Tongue (tissue), 2 donors: ENCODE results near the gene S1PR5. TPM values are rescaled to one million over a fixed set of nuclear protein-coding genes. Genes with fewer than 3 reads are reported as not detected.
"Not testable (repeated sequence)": the region's sequence is repeated elsewhere in the genome, so short reads cannot be mapped to it uniquely, and the experiment has no call there.

Source experiments
- DNase-seq: peaks from one replicate; pipeline ENCODE4 v3.0.0-alpha.2; 2015
- total RNA-seq: library from RNA; depleted of rRNA; stranded (reverse); fragments of >200 nt; gene quantifications from one replicate; pipeline ENCODE4 v1.2.3, GENCODE V29; 2014

The S1PR5 gene
- total RNA-seq, 1 donor from 2014 or later, result 2.7 TPM

DNA sequence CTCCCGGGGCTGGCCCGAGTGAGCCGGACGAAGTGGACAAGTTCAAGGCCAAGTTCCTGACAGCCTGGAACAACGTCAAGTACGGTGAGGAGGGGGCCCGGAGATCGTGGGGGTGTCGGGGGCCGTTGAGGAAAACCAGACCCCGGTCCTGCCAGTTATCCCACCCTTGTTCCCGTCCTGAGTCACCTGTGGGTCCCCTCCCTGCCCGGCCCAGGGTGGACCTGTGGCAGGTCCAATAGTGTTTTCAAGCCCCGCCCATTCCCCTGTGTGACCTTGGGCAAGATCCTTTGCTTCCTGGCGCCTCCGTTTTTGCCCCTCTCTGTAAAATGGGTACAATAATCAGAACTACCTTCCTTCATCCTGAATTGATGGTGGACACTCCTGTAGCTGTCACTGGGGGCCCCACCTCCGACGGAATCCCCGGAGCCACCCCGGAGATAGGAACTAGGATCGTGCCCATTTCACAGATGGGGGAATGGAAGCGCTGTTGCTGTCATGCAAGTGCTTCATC, 27.1 kb upstream of the S1PR5 start:
- no peak for DNase-seq

GRCh38 chr19:10543420-10544241, 26.4 kb upstream of the S1PR5 start, which contains the start of gene ATG4D:
Gene ATG4D, plus strand, starts transcription at chr19:10543904. Its CDS starts 187 bp downstream, at chr19:10544091.
- DNase-seq, result peak; percentile 88

- DNase-seq, result no peak
These were observed 25.8 kb upstream of the S1PR5 start for GRCh38 chr19:10543059-10543419.

DNA sequence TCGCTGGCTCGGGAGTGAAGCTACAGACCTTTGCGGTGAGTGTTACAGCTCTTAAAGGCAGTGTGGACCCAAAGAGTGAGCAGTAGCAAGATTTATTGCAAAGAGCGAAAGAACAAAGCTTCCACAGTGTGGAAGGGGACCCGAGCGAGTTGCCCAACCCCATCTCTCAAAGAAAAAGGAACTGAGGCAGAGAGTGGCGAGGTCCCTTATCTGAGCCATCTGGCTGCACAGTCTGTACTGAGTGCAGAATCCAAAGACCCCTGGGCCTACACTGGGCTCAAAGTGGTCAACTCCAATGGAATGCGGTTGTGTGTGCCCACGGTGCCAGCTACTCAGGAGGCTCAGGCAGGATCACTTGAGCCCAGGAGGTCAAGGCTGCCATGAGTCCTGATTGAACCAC, 21.8 kb upstream of the S1PR5 start:
- DNase-seq, result not testable (repeated sequence)

DNA sequence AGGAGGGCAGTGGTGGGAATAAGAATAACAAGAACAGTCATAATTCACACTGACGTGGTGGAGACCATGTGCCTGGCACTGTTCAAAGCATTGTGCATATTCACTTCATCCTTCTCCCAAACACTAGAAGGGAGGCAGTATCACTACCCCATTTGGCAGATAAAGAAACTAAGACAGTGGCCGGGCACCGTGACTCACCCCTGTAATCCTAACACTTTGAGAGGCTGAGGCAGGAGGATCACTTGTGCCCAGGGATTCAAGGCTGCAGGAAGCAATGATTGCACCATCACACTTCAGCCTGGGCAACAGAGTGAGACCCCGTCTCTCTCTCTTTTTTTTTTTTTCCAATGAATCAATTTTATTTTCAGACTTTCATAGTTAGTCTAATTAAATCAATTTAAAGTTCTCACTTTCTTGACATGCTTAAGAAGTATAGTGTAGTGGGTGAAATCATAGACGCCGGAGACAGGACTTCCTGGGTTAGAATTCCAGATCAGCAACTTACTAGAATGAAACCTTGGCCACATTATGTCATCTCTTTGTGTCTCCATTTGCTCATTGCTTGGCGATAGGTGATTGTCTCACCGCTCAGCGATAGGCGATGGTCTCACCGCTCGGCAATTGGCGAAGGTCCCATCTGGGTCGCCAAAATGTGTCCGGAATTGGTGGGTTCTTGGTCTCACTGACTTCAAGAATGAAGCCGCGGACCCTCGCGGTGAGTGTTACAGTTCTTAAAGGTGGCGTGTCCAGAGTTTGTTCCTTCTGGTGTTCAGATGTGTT, 21.1 kb upstream of the S1PR5 start:
- DNase-seq, result no peak

DNA sequence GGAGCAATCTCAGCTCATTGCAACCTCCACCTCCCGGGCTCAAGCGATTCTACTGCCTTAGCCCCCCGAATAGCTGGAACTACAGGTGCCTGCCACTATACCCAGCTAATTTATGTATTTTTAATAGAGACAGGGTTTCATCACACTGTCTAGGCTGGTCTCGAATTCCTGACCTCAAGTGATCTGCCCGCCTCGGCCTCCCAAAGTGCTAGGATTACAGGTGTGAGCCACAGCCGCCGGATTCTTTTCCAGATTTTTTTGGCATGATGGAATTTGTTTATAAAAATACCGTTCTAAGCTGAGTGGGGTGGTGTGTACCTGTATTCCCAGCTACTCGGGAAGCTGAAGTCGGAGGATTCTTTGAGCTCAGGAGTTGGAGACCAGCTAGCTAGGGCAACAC, 20.4 kb upstream of the S1PR5 start:
- no peak for DNase-seq

- DNase-seq, result no peak
These were observed 18.4 kb upstream of the S1PR5 start for GRCh38 chr19:10535613-10536012.

DNA sequence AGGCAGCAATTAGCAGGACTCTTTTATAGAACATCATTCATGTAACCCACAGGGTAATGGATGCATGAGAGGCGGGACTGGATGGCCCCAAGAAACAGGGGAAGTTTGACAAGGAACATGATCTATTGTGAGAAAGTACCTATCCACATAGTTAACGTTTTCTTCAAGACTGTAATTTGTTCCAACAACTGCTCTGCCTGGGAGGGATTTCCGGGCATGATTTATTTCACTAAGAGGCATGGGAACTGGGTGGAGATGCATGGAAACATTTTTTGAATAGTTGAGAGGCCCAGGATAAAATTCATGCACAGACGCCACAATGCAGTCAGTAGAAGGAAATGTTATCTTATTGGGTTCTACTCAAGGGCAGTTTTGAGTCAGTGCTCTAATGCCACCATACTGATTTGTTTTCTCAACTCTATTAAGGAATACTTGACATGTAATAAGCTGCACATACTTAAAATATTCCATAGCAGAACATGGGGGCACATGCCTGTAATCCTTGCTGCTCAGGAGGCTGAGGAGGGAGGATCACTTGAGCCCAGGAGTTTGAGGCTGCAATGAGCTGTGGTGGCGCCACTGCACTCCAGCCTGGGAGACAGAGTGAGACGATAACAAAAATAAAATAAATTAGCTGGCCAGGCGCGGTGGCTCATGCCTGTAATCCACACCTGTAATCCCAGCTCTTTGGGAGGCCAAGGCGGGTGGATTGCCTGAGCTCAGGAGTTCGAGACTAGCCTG, 16.6 kb upstream of the S1PR5 start:
- DNase-seq, result no peak

- DNase-seq, result no peak
These were observed 15.2 kb upstream of the S1PR5 start for GRCh38 chr19:10532457-10532856.

- DNase-seq, result not testable (repeated sequence)
These were observed 9.6 kb upstream of the S1PR5 start for GRCh38 chr19:10526887-10527286.

DNA sequence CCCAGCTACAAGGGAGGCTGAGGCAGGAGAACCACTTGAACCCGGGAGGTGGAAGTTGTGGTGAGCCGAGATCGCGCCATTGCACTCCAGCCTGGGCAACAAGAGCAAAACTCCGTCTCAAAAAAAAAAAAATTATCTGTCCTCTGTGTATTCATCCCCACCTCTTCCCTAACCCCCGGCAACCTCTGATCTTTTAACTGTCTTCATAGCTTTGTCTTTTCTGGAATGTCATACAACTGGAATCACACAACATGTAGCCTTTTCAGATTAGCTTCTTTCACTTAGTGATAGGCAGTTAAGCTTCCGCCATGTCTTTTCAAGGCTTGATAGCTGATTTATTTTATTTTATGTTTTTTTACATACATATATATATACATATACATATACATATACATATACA, 8.4 kb upstream of the S1PR5 start:
- no peak for DNase-seq

DNA sequence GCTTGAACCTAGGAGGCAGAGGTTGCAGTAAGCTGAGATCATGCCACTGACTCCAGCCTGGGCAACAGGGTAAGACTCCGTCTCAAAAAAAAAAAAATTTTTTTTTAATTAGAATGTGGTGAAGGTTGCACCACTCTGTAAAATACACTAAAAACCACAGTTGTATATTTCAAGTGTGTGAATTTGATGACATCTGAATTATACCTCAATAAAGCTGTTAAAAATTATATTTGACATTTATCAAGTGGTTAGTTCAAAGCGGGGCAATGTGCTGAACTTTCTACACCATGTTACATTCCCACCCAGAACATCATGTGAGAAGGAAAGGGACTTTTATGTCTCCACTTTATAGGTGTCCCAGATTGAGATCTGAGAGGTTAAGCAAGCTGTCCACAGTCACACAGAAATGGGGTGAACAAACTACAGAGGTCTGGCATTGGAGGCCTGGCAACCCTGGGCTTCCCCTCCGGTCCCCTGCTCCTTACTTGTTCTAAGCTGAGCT, 5.9 kb upstream of the S1PR5 start:
- no peak for DNase-seq

DNA sequence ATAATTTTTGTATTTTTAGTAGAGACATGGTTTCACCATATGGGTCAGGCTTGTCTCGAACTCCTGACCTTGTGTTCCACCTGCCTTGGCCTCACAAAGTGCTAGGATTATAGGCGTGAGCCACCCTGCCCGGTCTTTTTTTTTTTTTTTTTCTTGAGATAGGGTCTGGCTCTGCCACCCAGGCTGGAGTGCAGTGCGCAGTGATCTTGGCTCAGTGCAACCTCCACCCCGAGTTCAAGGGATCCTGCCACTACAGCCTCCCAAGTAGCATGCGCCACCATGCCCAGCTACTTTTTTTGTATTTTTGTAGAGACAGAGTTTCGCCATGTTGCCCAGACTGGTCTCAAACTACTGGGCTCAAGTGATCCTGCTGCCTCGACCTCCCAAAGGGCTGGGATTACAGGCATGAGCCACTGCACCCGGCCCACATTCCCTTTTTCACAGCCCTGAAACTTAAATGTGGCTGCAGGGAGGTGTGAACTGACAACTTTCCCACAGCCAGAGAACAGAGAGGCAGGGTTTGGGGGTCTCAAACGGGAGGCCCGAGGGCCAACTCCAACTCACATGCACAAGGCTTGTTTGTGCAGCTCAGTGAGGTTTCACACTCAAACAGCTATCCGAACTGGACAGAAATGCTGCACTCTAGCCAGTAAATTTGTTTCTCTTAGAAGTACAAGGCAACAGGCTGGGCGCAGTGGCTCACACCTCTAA, 4.4 kb upstream of the S1PR5 start:
- no peak for DNase-seq

DNA sequence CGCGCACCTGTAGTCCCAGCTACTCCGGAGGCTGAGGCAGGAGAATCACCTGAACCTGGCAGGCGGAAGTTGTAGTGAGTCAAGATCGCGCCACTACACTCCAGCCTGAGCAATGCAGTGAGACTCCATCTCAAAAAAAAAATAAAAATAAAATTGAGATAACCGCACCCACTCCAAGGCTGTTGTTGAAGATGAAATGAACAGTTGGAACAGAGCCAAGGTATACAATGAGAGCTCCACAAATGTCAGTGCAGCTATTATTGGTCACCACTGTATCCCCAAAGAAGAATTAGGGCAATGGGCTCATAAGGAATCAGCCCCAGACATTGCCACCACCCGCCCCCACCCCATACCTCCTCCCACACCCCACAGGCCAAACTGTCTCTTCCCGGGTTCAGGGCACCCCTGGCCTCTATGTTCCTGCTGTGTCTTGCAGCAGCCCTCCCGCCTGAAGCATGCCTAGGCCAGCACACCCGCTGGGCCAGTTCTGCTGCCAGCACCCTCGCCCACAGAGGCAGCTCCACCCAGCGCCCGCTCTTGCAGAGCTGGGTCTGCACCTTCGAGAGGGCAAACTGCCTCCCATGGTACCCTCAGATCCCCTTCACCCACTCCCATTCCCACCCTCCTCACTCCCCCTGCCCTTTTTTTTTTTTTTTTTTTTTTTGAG, 3.5 kb upstream of the S1PR5 start:
- DNase-seq, result no peak

GRCh38 chr19:10519421-10519820, 2.2 kb upstream of the S1PR5 start:
- DNase-seq, result no peak

GRCh38 chr19:10518444-10519361, 1.5 kb upstream of the S1PR5 start:
- DNase-seq, result no peak

- no peak for DNase-seq
These were observed 655 bp upstream of the S1PR5 start for GRCh38 chr19:10517760-10518443.

GRCh38 chr19:10516671-10517286, 468 bp downstream of the S1PR5 start:
- no peak for DNase-seq

DNA sequence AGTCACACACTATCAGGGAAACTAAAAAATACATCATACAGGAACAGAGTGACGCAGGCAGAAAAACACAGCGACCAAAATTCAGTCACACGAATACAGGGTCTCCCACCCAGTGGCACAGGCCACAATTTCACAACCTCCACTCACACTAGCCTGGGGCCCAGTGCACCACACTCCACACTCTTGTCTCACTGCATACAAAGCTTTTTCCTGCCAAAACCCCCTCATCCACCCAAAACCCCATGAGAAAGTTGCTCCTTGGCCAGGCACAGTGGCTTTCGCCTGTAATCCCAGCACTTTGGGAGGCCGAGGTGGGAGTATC, 1.2 kb downstream of the S1PR5 start:
- no peak for DNase-seq
